HCT116 (cell line): Measurements from ENCODE around the gene PRKN. TPM values are rescaled to one million over a fixed set of nuclear protein-coding genes. Genes with fewer than 3 reads are reported as not detected.

Experiments
- ATAC-seq: fragments of 200-7000 bp; cut with Tn5 transposase; 2 replicates; pipeline ENCODE4 v1.9.1; 2020; ENCODE audit warnings: mild to moderate bottlenecking, moderate library complexity
- BruUV-seq: library from RNA; stranded (reverse); fragments of 400-500 nt; replicated peaks from 2 replicates; lab custom pipeline; 2021; lab: Mats Ljungman, UMichigan
- CTCF ChIA-PET: fragments of 300-600 bp; sonication (Branson Sonifier 250); formaldehyde crosslinking; loops from one replicate; lab custom pipeline; 2021; ENCODE audit warnings: antibody characterized with exemption; lab: Charles Lee
- POLR2A ChIA-PET: fragments of 300-600, 350-600 bp; sonication (Branson Sonifier 250); formaldehyde crosslinking; loops from one replicate; lab custom pipeline; 2021; ENCODE audit warnings: antibody characterized with exemption; lab: Charles Lee
- RAD21 ChIA-PET, 2 experiments: fragments of 300-600 bp; sonication (Branson Sonifier 250); formaldehyde crosslinking; loops; one replicate each; lab custom pipeline; 2023; ENCODE audit warnings: low total read pairs in 2 of 2; ENCODE audit not compliant: uncharacterized antibody in 2 of 2, unreplicated experiment in 2 of 2, low non-redundant PET in 1 of 2; lab: Charles Lee
- DNase-seq: peaks from one replicate; pipeline ENCODE4 v3.0.0-alpha.2; 2010; ENCODE audit warnings: low read depth, low spot score
- H2AFZ ChIP-seq: fragments of 200-600 bp; shearing (Covaris generic), sonication (generic); 2 replicates; pipeline ENCODE4 v1.6.1; 2017; ENCODE audit warnings: low read depth, mixed run types, mixed read lengths, antibody characterized with exemption, low read length; ENCODE audit not compliant: poor library complexity, severe bottlenecking
- H3K27ac ChIP-seq: 2 replicates; pipeline ENCODE4 v1.5.1; 2012; ENCODE audit warnings: low read depth, low read length
- H3K27me3 ChIP-seq: fragments of 200-600 bp; sonication (generic); 2 replicates; pipeline ENCODE4 v1.6.1; 2016; ENCODE audit warnings: mixed run types, low read length, mixed read lengths; ENCODE audit not compliant: insufficient read depth
- H3K36me3 ChIP-seq, 2 experiments: fragments of 200-500 bp in 1 of 2; fragments of 200-600 bp in 1 of 2; sonication (Bioruptor generic) in 1 of 2; sonication (generic) in 1 of 2; 2 replicates each; pipeline versions ENCODE4 v1.5.1 to v1.6.1; 2014 to 2016; ENCODE audit warnings: low read length in 2 of 2, inconsistent platforms in 1 of 2, mixed read lengths in 1 of 2, mixed run types in 1 of 2; ENCODE audit not compliant: insufficient read depth in 2 of 2, control insufficient read depth in 1 of 2
- H3K4me1 ChIP-seq, 2 experiments: fragments of 200-600 bp in 1 of 2; sonication (generic) in 1 of 2; 2 replicates each; pipeline versions ENCODE4 v1.5.1 to v1.6.1; 2012 to 2017; ENCODE audit warnings: low read length in 2 of 2, inconsistent platforms in 1 of 2, mild to moderate bottlenecking in 1 of 2, mixed read lengths in 1 of 2, mixed run types in 1 of 2, moderate library complexity in 1 of 2; ENCODE audit not compliant: insufficient read depth in 2 of 2, control insufficient read depth in 1 of 2
- H3K4me2 ChIP-seq: fragments of 200-600 bp; sonication (generic); 2 replicates; pipeline ENCODE4 v1.6.1; 2017; ENCODE audit warnings: mixed run types, low read length, mixed read lengths
- H3K4me3 ChIP-seq, 2 experiments: fragments of 200-600 bp in 1 of 2; sonication (generic) in 1 of 2; replicated peaks in 1 of 2; 2 replicates each; pipeline ENCODE4 v1.5.1; 2011 to 2016; ENCODE audit warnings: low read length in 2 of 2, control low read depth in 1 of 2, low read depth in 1 of 2, mild to moderate bottlenecking in 1 of 2, mixed read lengths in 1 of 2, mixed run types in 1 of 2
- H3K79me2 ChIP-seq: fragments of 200-600 bp; sonication (generic); 2 replicates; pipeline ENCODE4 v1.6.1; 2017; ENCODE audit warnings: mild to moderate bottlenecking, mixed run types, low read length, moderate library complexity, mixed read lengths; ENCODE audit not compliant: insufficient read depth
- H3K9ac ChIP-seq: fragments of 200-600 bp; sonication (generic); 2 replicates; pipeline ENCODE4 v1.6.1; 2016; ENCODE audit warnings: low read length, mixed read lengths
- H3K9me2 ChIP-seq: fragments of 200-600 bp; sonication (generic), shearing (Covaris generic); 2 replicates; pipeline ENCODE4 v1.6.1; 2017; ENCODE audit warnings: mixed run types, mild to moderate bottlenecking, moderate library complexity; ENCODE audit not compliant: insufficient read depth
- H3K9me3 ChIP-seq, 2 experiments: fragments of 200-500 bp in 1 of 2; fragments of 200-600 bp in 1 of 2; sonication (Bioruptor generic) in 1 of 2; sonication (generic) in 1 of 2; 2 replicates each; pipeline ENCODE4 v1.6.1; 2014 to 2017; ENCODE audit warnings: low read length in 2 of 2, mixed read lengths in 2 of 2, inconsistent platforms in 1 of 2, low read depth in 1 of 2, mild to moderate bottlenecking in 1 of 2, mixed run types in 1 of 2, moderate library complexity in 1 of 2; ENCODE audit not compliant: control insufficient read depth in 1 of 2, insufficient read depth in 1 of 2
- H4K20me1 ChIP-seq: fragments of 200-600 bp; sonication (generic), shearing (Covaris generic); 2 replicates; pipeline ENCODE4 v1.6.1; 2017; ENCODE audit warnings: mixed run types, mild to moderate bottlenecking, moderate library complexity; ENCODE audit not compliant: insufficient read depth
- ELF1 ChIP-seq: IDR thresholded peaks from 2 replicates; pipeline ENCODE4 v1.6.1; 2012; ENCODE audit warnings: low read depth, borderline replicate concordance
- FOSL1 ChIP-seq: IDR thresholded peaks from 2 replicates; pipeline ENCODE4 v1.6.1; 2012; ENCODE audit warnings: low read depth
- RAD21 ChIP-seq: IDR thresholded peaks from 2 replicates; pipeline ENCODE4 v1.6.1; 2012; ENCODE audit warnings: low read depth, mild to moderate bottlenecking
- SP1 ChIP-seq: IDR thresholded peaks from 2 replicates; pipeline ENCODE4 v1.6.1; 2012; ENCODE audit warnings: low read depth
- YY1 ChIP-seq: IDR thresholded peaks from 2 replicates; pipeline ENCODE4 v1.6.1; 2011; ENCODE audit warnings: low read length, low read depth, moderate library complexity, mild to moderate bottlenecking; ENCODE audit not compliant: insufficient replicate concordance; ENCODE audit errors: extremely low read depth
- intact Hi-C: fragments of 100-400 bp; cut with micrococcal nuclease; formaldehyde crosslinking; loops from 2 replicates; pipeline ENCODE4 v1.10.0; 2022
- total RNA-seq: library from RNA; stranded (reverse); gene quantifications from one replicate; pipeline ENCODE4 v1.2.1, GENCODE V29; 2021; ENCODE audit not compliant: unreplicated experiment
- TF ChIP-seq, protein P1 (sequence below): IDR thresholded peaks from 2 replicates; pipeline ENCODE4 v1.6.1; 2011; ENCODE audit warnings: mild to moderate bottlenecking, low read length, moderate library complexity; ENCODE audit not compliant: insufficient replicate concordance; ENCODE audit errors: extremely low read depth
- TF ChIP-seq, protein P2 (sequence below): IDR thresholded peaks from 2 replicates; pipeline ENCODE4 v1.6.1; 2012

PRKN gene
- total RNA-seq, 1 experiment from 2014 or later: 2.6 TPM

DNA sequence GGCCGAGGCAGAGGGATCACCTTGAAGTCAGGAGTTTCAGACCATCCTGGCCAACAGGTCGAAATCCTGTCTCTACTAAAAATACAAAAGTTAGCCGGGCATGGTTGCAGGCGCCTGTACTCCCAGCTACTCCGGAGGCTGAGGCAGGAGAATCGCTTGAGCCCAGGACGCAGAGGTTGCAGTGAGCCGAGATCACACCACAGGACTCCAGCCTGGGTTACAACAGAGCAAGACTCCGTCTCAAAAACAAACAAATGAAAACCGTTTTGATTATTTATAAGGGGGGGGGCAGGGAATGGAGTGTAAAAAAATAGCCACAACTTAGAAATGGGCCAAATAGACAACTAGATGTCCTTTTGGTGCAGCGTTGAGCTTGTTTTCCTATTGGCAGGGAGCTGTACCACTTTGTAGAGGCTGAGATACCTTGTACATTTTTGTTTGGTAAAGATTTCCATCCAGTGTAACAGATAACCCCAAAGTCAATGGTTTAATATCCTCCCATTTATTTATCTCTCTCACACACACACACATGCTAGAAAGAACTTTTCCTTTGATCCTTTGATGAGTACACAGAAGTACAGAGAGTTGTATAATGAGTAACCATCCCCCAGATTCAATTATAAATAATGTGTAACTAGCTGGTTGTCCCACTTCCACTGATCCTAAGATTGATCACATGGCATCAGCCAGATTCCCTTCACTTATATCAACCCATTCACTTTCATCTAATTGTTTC is 477.5 kb downstream of the PRKN start:
- no TSS peak for BruUV-seq
- no peaks in the 10 kb centered on the region for H3K27me3 ChIP-seq
- no peaks in the 10 kb centered on the region for H3K9me3 ChIP-seq
- RAD21 ChIA-PET: no interaction called here
- no peaks in the 10 kb centered on the region; a peak in 1 of 4 replicates for H3K36me3 ChIP-seq
- H3K4me3 ChIP-seq: no peak overlapping the region
- no peak for DNase-seq
- CTCF ChIA-PET: no interaction called here
- no peaks in the 10 kb centered on the region for H3K79me2 ChIP-seq
- H3K4me2 ChIP-seq: no peak overlapping the region
- no peaks in the 10 kb centered on the region for H4K20me1 ChIP-seq
- no peaks in the 10 kb centered on the region for H3K9me2 ChIP-seq
- H3K4me1 ChIP-seq: no peaks in the 10 kb centered on the region
- no peak overlapping the region for H2AFZ ChIP-seq
- TF ChIP-seq, protein P1, sequence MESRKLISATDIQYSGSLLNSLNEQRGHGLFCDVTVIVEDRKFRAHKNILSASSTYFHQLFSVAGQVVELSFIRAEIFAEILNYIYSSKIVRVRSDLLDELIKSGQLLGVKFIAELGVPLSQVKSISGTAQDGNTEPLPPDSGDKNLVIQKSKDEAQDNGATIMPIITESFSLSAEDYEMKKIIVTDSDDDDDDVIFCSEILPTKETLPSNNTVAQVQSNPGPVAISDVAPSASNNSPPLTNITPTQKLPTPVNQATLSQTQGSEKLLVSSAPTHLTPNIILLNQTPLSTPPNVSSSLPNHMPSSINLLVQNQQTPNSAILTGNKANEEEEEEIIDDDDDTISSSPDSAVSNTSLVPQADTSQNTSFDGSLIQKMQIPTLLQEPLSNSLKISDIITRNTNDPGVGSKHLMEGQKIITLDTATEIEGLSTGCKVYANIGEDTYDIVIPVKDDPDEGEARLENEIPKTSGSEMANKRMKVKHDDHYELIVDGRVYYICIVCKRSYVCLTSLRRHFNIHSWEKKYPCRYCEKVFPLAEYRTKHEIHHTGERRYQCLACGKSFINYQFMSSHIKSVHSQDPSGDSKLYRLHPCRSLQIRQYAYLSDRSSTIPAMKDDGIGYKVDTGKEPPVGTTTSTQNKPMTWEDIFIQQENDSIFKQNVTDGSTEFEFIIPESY: no peak
- TF ChIP-seq, protein P2, sequence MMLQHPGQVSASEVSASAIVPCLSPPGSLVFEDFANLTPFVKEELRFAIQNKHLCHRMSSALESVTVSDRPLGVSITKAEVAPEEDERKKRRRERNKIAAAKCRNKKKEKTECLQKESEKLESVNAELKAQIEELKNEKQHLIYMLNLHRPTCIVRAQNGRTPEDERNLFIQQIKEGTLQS: no peak
- no peak for TF ChIP-seq FOSL1
- TF ChIP-seq SP1: no peak
- TF ChIP-seq ELF1: no peak
- no peak for TF ChIP-seq RAD21
- TF ChIP-seq YY1: no peak
- H3K27ac ChIP-seq: no peak overlapping the region
- H3K9ac ChIP-seq: no peak overlapping the region
- POLR2A ChIA-PET: no interaction called here
- no peak for ATAC-seq
- intact Hi-C loops: no loop called here
